ENCODE measurements around the gene SRPRB. TPM values are rescaled to one million over a fixed set of nuclear protein-coding genes. Genes with fewer than 3 reads are reported as not detected.

Gene SRPRB
- polyA plus RNA-seq, 1 of the 3 experiments (the other 2 are of a cell fraction) = 54.3 TPM

- no peak for TF ChIP-seq TAF1 (IDR thresholded peaks at IDR 0.05; ENCODE audit: borderline replicate concordance, low read depth, low read length)
- no peak for TF ChIP-seq RCOR1 (IDR thresholded peaks at IDR 0.05; ENCODE audit: low read length)
- no peak for TF ChIP-seq TCF12 (IDR thresholded peaks at IDR 0.05)
- no peak for TF ChIP-seq GATA2 (CRISPR knock-in tag; IDR thresholded peaks at IDR 0.05)
- TF ChIP-seq CHD2 (IDR thresholded peaks at IDR 0.05; ENCODE audit: low read length, partially characterized antibody) = no peak
- TF ChIP-seq RXRA (IDR thresholded peaks at IDR 0.05; ENCODE audit: borderline replicate concordance, low read depth) = no peak
- TF ChIP-seq EP300 (IDR thresholded peaks at IDR 0.05; ENCODE audit: borderline replicate concordance in 1 of 2, low read depth in 1 of 2, low read length in 1 of 2) = no peak
- TF ChIP-seq USF1 (IDR thresholded peaks at IDR 0.05; ENCODE audit: borderline replicate concordance, low read depth) = no peak
- TF ChIP-seq POLR2AphosphoS5 (IDR thresholded peaks at IDR 0.05; ENCODE audit: low read depth, low read length) = no peak
- TF ChIP-seq CTCF (IDR thresholded peaks at IDR 0.05) = no peak
- no peak for TF ChIP-seq SIN3A (IDR thresholded peaks at IDR 0.05; ENCODE audit: borderline replicate concordance, low read depth, low read length)
- no peak for TF ChIP-seq SMC3 (IDR thresholded peaks at IDR 0.05; ENCODE audit: low read depth, low read length)
- TF ChIP-seq IRF3 (IDR thresholded peaks at IDR 0.05; ENCODE audit: low read depth, low read length) = no peak
- Histone ChIP-seq H4K20me1 (ENCODE audit: insufficient read depth) (no peaks in the 10 kb centered on the region), H3K9me2 (no peaks in the 10 kb centered on the region), H3K4me3 (ENCODE audit: low read depth in 2 of 2, low read length in 1 of 2) (no peak overlapping the region), H3K4me1 (ENCODE audit: control insufficient read depth in 1 of 2, insufficient read depth in 2 of 2, low read depth in 1 of 2, low read length in 1 of 2) (peaks cover 0 to 2% of the 10 kb centered on the region in 2 experiments; a peak in 1 of 4 replicates), H3K9ac (no peak overlapping the region), H3K27me3 (ENCODE audit: insufficient read depth) (no peaks in the 10 kb centered on the region), H3F3A (replicated peaks; ENCODE audit: insufficient read depth) (no peaks in the 10 kb centered on the region), H3K4me2 (no peak overlapping the region), H2AFZ (ENCODE audit: low read depth) (no peak overlapping the region), H3K79me2 (ENCODE audit: insufficient read depth) (no peaks in the 10 kb centered on the region), H3K27ac (ENCODE audit: low read depth in 2 of 2, low read length in 1 of 2) (no peak overlapping the region), H3K36me3 (replicated peaks in 1 of 2; ENCODE audit: control insufficient read depth in 1 of 2, insufficient read depth in 2 of 2, low read length in 1 of 2) (no peaks in the 10 kb centered on the region), H3K9me3 (no peaks in the 10 kb centered on the region)
- ChIA-PET CTCF (no interaction called here), POLR2A (no interaction called here)
- no peak for DNase-seq
- WGBS (ENCODE audit: low lambda C conversion rate) = 57% methylated on average over 1 of the region's 1 CpG
Measured at GRCh38 chr3:133767607-133768006, 38.0 kb upstream of the SRPRB start.

GRCh38 chr3:133769536-133769935, 36.1 kb upstream of the SRPRB start:
- POLR2A ChIA-PET = no interaction called here
- Histone ChIP-seq H3K79me2 (ENCODE audit: insufficient read depth) (no peaks in the 10 kb centered on the region), H3K9me3 (no peaks in the 10 kb centered on the region), H4K20me1 (ENCODE audit: insufficient read depth) (no peaks in the 10 kb centered on the region), H3K36me3 (replicated peaks in 1 of 2; ENCODE audit: control insufficient read depth in 1 of 2, insufficient read depth in 2 of 2, low read length in 1 of 2) (no peaks in the 10 kb centered on the region), H3K4me3 (ENCODE audit: low read depth in 2 of 2, low read length in 1 of 2) (no peak overlapping the region), H3K4me1 (ENCODE audit: control insufficient read depth in 1 of 2, insufficient read depth in 2 of 2, low read depth in 1 of 2, low read length in 1 of 2) (no peaks in the 10 kb centered on the region), H3F3A (replicated peaks; ENCODE audit: insufficient read depth) (no peaks in the 10 kb centered on the region), H3K9ac (no peak overlapping the region), H3K27me3 (ENCODE audit: insufficient read depth) (no peaks in the 10 kb centered on the region; the same call in 1 of the 2 replicates), H3K27ac (ENCODE audit: low read depth in 2 of 2, low read length in 1 of 2) (no peak overlapping the region), H2AFZ (ENCODE audit: low read depth) (no peak overlapping the region), H3K9me2 (no peaks in the 10 kb centered on the region), H3K4me2 (no peak overlapping the region)
- 24% methylated on average over 3 of the region's 3 CpGs for WGBS (ENCODE audit: low lambda C conversion rate)
- CTCF ChIA-PET = no interaction called here
- TF ChIP-seq NRF1 (IDR thresholded peaks at IDR 0.05; ENCODE audit: low read depth, low read length) (no peak), RAD21 (IDR thresholded peaks at IDR 0.05; ENCODE audit: low read length) (no peak)
- DNase-seq = no peak

All from SK-N-SH (cell line).